ENCODE measurements around the gene ZNF79.

ZNF79 gene

GRCh38 chr9:127423934-127424675 lies at the start of gene ZNF79:
ZNF79 (plus strand) TSS chr9:127424382; CDS start chr9:127424788, 406 bp downstream.
- DNase-seq (ENCODE audit: low spot score), result peak; percentile 90

- DNase-seq (ENCODE audit: low spot score), result no peak
Measured at GRCh38 chr9:127380479-127380878, 43.7 kb upstream of the ZNF79 start.

- DNase-seq (ENCODE audit: low spot score), result no peak
Measured at GRCh38 chr9:127382541-127382940, 41.6 kb upstream of the ZNF79 start.

- no peak for DNase-seq (ENCODE audit: low spot score)
Measured at GRCh38 chr9:127384016-127384730, 40.0 kb upstream of the ZNF79 start.

GRCh38 chr9:127384901-127385300 lies 39.3 kb upstream of the ZNF79 start:
- DNase-seq (ENCODE audit: low spot score), result no peak

GRCh38 chr9:127386249-127386648 lies 37.9 kb upstream of the ZNF79 start:
- DNase-seq (ENCODE audit: low spot score), result no peak

GRCh38 chr9:127386981-127387380 lies 37.2 kb upstream of the ZNF79 start:
- no peak for DNase-seq (ENCODE audit: low spot score)

- peak; percentile 61 for DNase-seq (ENCODE audit: low spot score)
Measured at GRCh38 chr9:127388037-127388855, 35.9 kb upstream of the ZNF79 start.

GRCh38 chr9:127388856-127389238 lies 35.3 kb upstream of the ZNF79 start:
- no peak for DNase-seq (ENCODE audit: low spot score)

- DNase-seq (ENCODE audit: low spot score), result no peak
Measured at GRCh38 chr9:127389381-127390247, 34.6 kb upstream of the ZNF79 start.

- DNase-seq (ENCODE audit: low spot score), result no peak
Measured at GRCh38 chr9:127390248-127390545, 34.0 kb upstream of the ZNF79 start.

- no peak for DNase-seq (ENCODE audit: low spot score)
Measured at GRCh38 chr9:127390563-127390962, 33.6 kb upstream of the ZNF79 start.

- no peak for DNase-seq (ENCODE audit: low spot score)
Measured at GRCh38 chr9:127392166-127392565, 32.0 kb upstream of the ZNF79 start.

- DNase-seq (ENCODE audit: low spot score), result no peak
Measured at GRCh38 chr9:127392976-127393375, 31.2 kb upstream of the ZNF79 start.

GRCh38 chr9:127393645-127394044 lies 30.5 kb upstream of the ZNF79 start:
- no peak for DNase-seq (ENCODE audit: low spot score)

GRCh38 chr9:127395497-127396252 lies 28.5 kb upstream of the ZNF79 start:
- no peak for DNase-seq (ENCODE audit: low spot score)

- no peak for DNase-seq (ENCODE audit: low spot score)
Measured at GRCh38 chr9:127396253-127396807, 27.9 kb upstream of the ZNF79 start.

GRCh38 chr9:127396808-127397645 lies 27.2 kb upstream of the ZNF79 start, which contains the start of gene SLC2A8:
SLC2A8 (plus strand) TSS chr9:127397169; CDS start chr9:127397231, 62 bp downstream.
- DNase-seq (ENCODE audit: low spot score), result peak; percentile 100

- DNase-seq (ENCODE audit: low spot score), result no peak
Measured at GRCh38 chr9:127397646-127398274, 26.4 kb upstream of the ZNF79 start.

Measured in globus pallidus (tissue), 1 donor.